Calu3 (cell line): ENCODE measurements around the gene KANSL1. TPM values are rescaled to one million over a fixed set of nuclear protein-coding genes. Genes with fewer than 3 reads are reported as not detected.

Experiments
- BruUV-seq: library from RNA; stranded (reverse); fragments of 400-500 nt; replicated peaks from 2 replicates; lab custom pipeline; 2021; lab: Mats Ljungman, UMichigan
- CTCF ChIA-PET: fragments of 300-600 bp; sonication (Branson Sonifier 250); formaldehyde crosslinking; loops from one replicate; lab custom pipeline; 2022; ENCODE audit warnings: antibody characterized with exemption; lab: Charles Lee
- DNase-seq: peaks from one replicate; pipeline ENCODE4 v3.0.0; 2022
- H3K27ac Mint-ChIP-seq: one replicate; pipeline ENCODE4 v1.8.0; 2022; ENCODE audit warnings: mixed read lengths; ENCODE audit not compliant: unreplicated experiment
- H3K27me3 Mint-ChIP-seq: one replicate; pipeline ENCODE4 v1.8.0; 2022; ENCODE audit warnings: mixed read lengths; ENCODE audit not compliant: unreplicated experiment
- H3K36me3 Mint-ChIP-seq: one replicate; pipeline ENCODE4 v1.8.0; 2022; ENCODE audit warnings: mild to moderate bottlenecking, moderate library complexity, mixed read lengths; ENCODE audit not compliant: insufficient read depth, unreplicated experiment
- H3K4me1 Mint-ChIP-seq: one replicate; pipeline ENCODE4 v1.8.0; 2022; ENCODE audit warnings: mild to moderate bottlenecking, low read depth, mixed read lengths; ENCODE audit not compliant: unreplicated experiment
- H3K4me3 Mint-ChIP-seq: one replicate; pipeline ENCODE4 v1.8.0; 2022; ENCODE audit warnings: mild to moderate bottlenecking, low read depth, moderate library complexity, mixed read lengths; ENCODE audit not compliant: unreplicated experiment
- H3K9me3 Mint-ChIP-seq: one replicate; pipeline ENCODE4 v1.8.0; 2022; ENCODE audit warnings: low read depth, mixed read lengths; ENCODE audit not compliant: unreplicated experiment
- intact Hi-C: fragments of 100-400 bp; cut with micrococcal nuclease; formaldehyde crosslinking; loops from one replicate; pipeline ENCODE4 v1.10.0; 2022; ENCODE audit not compliant: unreplicated experiment
- total RNA-seq: library from RNA; stranded (reverse); gene quantifications from 2 replicates; pipeline ENCODE4 v1.2.3, GENCODE V29; 2022
- TF ChIP-seq, protein P1 (sequence below): fragments of 200-600 bp; IDR thresholded peaks from one replicate; pipeline ENCODE4 v1.8.0; 2022; ENCODE audit warnings: antibody characterized with exemption; ENCODE audit not compliant: unreplicated experiment

KANSL1 gene
- total RNA-seq, 1 experiment from 2014 or later = 190 TPM

DNA sequence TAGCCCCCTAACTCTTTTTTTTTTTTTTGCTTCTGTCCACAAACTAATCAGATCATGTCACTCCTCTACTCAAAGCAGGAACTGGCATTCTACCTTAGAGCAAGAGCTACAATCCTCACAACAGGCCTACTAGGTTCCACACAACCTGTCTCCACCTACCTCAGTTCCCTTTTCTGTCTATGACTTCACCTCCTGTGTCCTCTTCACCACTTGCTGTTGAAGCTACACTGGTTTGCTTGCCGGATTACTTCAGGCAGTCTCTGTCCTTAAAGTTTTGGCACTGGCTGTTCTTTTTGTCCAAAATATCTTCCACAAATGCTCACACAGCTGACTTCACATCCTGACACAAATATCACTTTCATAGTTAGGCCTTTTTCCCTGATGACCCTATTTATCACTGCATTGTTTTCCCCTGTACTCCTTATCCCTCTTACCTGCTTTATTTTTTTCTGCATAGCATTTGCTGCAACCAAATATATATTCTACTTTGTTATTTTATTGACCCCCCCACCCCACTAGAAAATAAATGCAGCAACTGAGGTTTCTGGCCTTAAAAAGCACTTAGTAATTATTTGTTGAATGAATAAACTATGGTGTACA lies 72.0 kb downstream of the KANSL1 start:
- no peak overlapping the region for H3K4me3 Mint-ChIP-seq
- no peaks in the 10 kb centered on the region for H3K9me3 Mint-ChIP-seq
- BruUV-seq = no TSS peak
- peaks cover 5% of the 10 kb centered on the region for H3K36me3 Mint-ChIP-seq
- H3K27me3 Mint-ChIP-seq = no peaks in the 10 kb centered on the region
- TF ChIP-seq, protein P1, sequence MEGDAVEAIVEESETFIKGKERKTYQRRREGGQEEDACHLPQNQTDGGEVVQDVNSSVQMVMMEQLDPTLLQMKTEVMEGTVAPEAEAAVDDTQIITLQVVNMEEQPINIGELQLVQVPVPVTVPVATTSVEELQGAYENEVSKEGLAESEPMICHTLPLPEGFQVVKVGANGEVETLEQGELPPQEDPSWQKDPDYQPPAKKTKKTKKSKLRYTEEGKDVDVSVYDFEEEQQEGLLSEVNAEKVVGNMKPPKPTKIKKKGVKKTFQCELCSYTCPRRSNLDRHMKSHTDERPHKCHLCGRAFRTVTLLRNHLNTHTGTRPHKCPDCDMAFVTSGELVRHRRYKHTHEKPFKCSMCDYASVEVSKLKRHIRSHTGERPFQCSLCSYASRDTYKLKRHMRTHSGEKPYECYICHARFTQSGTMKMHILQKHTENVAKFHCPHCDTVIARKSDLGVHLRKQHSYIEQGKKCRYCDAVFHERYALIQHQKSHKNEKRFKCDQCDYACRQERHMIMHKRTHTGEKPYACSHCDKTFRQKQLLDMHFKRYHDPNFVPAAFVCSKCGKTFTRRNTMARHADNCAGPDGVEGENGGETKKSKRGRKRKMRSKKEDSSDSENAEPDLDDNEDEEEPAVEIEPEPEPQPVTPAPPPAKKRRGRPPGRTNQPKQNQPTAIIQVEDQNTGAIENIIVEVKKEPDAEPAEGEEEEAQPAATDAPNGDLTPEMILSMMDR = no peak
- peak overlapping the region; percentile 0 for H3K27ac Mint-ChIP-seq
- CTCF ChIA-PET = interaction anchor here (0.7 kb wide), 2 partner anchors 22 to 82 kb away, joined by 3 to 4 read pairs; no protein-coding TSS in a partner anchor
- intact Hi-C loops = no loop called here
- peaks cover 33% of the 10 kb centered on the region for H3K4me1 Mint-ChIP-seq
- no peak for DNase-seq

DNA sequence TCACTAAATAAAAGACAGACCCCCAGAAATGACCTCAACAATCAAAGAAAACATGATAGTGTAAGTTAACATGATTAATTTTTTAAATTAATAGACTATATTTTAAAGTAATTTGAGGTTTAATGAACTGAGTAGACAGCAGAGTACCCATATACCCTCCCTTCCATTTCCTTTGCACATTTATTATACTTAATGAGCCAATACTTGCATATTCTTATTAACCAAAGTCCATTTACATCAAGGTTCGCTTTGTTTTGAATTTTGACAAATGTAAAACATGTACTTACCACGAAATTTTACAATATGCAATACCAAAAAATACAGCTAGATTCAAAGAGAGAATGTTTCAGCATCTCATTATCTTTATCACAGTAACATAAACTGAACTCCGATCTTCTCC lies 72.7 kb downstream of the KANSL1 start:
- Mint-ChIP-seq H3K27me3 (no peaks in the 10 kb centered on the region), H3K4me1 (peaks cover 37% of the 10 kb centered on the region), H3K9me3 (no peaks in the 10 kb centered on the region), H3K27ac (peak overlapping the region; percentile 0), H3K36me3 (no peaks in the 10 kb centered on the region), H3K4me3 (no peak overlapping the region)
- TF ChIP-seq, protein P1 = no peak
- DNase-seq = no peak
- intact Hi-C loops = no loop called here
- CTCF ChIA-PET = no interaction called here
- no TSS peak for BruUV-seq

DNA sequence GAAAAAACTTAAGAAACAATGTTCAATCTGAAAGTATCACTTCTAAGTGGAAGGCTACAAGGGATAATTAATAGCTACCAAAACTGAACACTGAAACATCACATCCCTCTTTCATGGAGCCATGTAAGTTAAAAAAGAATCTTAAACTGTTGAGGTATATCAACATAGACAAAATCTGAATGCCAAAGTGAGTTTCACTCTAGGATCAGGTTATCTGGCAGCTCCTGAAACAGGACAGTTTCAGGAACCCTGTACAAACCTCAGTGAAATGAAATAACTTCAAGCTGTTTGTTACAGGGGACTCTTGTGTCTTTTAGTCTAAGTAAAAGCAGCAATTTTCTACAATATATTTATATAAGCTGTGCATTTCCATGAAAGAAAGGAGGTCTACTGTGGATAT lies 73.2 kb downstream of the KANSL1 start:
- H3K4me3 Mint-ChIP-seq = no peak overlapping the region
- no peak overlapping the region for H3K27ac Mint-ChIP-seq
- DNase-seq = no peak
- TF ChIP-seq, protein P1 = no peak
- no peaks in the 10 kb centered on the region for H3K9me3 Mint-ChIP-seq
- H3K4me1 Mint-ChIP-seq = peaks cover 39% of the 10 kb centered on the region
- CTCF ChIA-PET = no interaction called here
- no TSS peak for BruUV-seq
- no peaks in the 10 kb centered on the region for H3K36me3 Mint-ChIP-seq
- intact Hi-C loops = no loop called here
- no peaks in the 10 kb centered on the region for H3K27me3 Mint-ChIP-seq

DNA sequence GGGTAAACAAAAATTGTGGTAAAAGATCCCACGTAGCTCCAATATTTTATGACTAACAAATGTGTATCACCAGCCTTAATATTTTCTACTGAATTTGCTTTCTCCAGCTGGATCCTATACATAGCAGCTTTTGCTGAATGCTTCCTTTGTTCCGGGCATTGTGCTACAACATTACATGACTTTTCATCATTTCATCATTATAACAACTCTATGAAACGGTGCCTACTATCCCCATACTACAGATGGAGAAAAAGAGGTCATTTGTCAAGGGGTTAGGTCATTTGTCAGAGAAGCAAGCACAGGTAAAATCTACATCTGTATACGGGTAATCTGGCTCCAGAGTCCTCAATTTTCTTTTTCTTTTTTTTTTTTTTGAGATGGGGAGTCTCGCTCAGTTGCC lies 74.3 kb downstream of the KANSL1 start:
- Mint-ChIP-seq H3K4me1 (peaks cover 31% of the 10 kb centered on the region), H3K27me3 (no peaks in the 10 kb centered on the region), H3K36me3 (no peaks in the 10 kb centered on the region), H3K27ac (no peak overlapping the region), H3K9me3 (no peaks in the 10 kb centered on the region), H3K4me3 (no peak overlapping the region)
- CTCF ChIA-PET = no interaction called here
- no TSS peak for BruUV-seq
- DNase-seq = no peak
- intact Hi-C loops = no loop called here
- TF ChIP-seq, protein P1 = no peak
